ENCODE measurements around the gene CFAP65. TPM values are rescaled to one million over a fixed set of nuclear protein-coding genes. Genes with fewer than 3 reads are reported as not detected.

Gene CFAP65
- total RNA-seq, 1 experiment from 2014 or later, result 0.34 TPM

DNA sequence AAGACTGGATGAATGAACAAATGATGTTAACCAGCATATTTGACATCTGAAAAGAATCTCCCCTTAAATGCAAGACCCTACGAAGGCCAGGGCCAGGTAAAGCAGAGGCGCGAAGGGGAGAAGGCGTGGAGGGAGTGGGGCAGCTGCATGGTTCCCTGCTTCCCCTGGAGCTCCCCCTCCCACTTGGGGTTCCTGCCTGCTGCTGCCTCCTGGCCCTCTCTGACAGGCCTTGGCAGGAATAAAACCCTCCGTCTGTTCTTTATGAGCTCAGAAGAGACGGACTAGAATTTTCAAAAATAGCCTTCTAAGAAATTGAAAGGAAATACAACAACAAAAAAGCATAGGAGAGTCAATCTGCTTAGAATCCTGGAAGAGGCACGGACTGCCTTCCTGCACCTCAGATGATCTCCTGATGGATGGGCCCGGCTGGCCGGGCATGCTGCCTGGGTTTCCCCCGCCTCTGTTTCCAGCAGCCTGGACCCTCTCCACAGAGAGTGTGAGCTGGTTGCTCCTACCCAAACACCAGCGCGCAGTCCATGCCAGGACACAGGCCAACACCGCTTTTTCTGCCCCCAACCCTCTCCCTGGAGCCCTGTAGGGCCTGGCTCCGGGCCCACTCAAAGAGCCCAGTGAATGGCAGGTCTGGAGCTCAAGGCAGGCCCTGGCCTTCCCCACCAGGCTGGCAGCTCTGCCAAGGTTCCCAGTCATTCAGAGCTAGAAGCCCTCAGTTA is 23.9 kb downstream of the CFAP65 start:
- no peaks in the 10 kb centered on the region for H3K9me3 Mint-ChIP-seq (ENCODE audit: unreplicated experiment)
- no peaks in the 10 kb centered on the region for H3K4me1 ChIP-seq
- H3K4me3 Mint-ChIP-seq (ENCODE audit: unreplicated experiment), result no peak overlapping the region
- no TSS peak for BruUV-seq (replicated peaks)
- no peaks in the 10 kb centered on the region for H3K36me3 Mint-ChIP-seq (ENCODE audit: insufficient read depth, unreplicated experiment)
- DNase-seq, result no peak
- intact Hi-C loops (cut with micrococcal nuclease; ENCODE audit: unreplicated experiment), result no loop called here
- H3K27me3 ChIP-seq (replicated peaks; ENCODE audit: control insufficient read depth, insufficient read depth, low read length), result no peaks in the 10 kb centered on the region
- peaks cover 5% of the 10 kb centered on the region for H3K27me3 Mint-ChIP-seq (ENCODE audit: insufficient read depth, unreplicated experiment)
- ChIA-PET CTCF (interaction anchor here (0.6 kb wide), 1 partner anchor 351 kb away, joined by 3 read pairs; no protein-coding TSS in a partner anchor), POLR2A (no interaction called here)
- no peaks in the 10 kb centered on the region for H3K9me3 ChIP-seq
- no peak for TF ChIP-seq CTCF (IDR thresholded peaks at IDR 0.05; ENCODE audit: insufficient read depth in 1 of 2, low read depth in 1 of 2, low read length in 1 of 2, severe bottlenecking in 1 of 2, unreplicated experiment in 1 of 2)
- no peak overlapping the region for H3K4me3 ChIP-seq (ENCODE audit: low read depth, low read length)
- H3K36me3 ChIP-seq (ENCODE audit: control insufficient read depth, insufficient read depth, low read length), result no peaks in the 10 kb centered on the region
- no peaks in the 10 kb centered on the region for H3K4me1 Mint-ChIP-seq (ENCODE audit: low read depth, unreplicated experiment)
- no peak overlapping the region for H3K27ac Mint-ChIP-seq (ENCODE audit: unreplicated experiment)

- Mint-ChIP-seq H3K27me3 (ENCODE audit: insufficient read depth, unreplicated experiment) (peaks cover 5% of the 10 kb centered on the region), H3K27ac (ENCODE audit: unreplicated experiment) (no peak overlapping the region), H3K9me3 (ENCODE audit: unreplicated experiment) (no peaks in the 10 kb centered on the region), H3K4me3 (ENCODE audit: unreplicated experiment) (no peak overlapping the region), H3K36me3 (ENCODE audit: insufficient read depth, unreplicated experiment) (no peaks in the 10 kb centered on the region), H3K4me1 (ENCODE audit: low read depth, unreplicated experiment) (no peaks in the 10 kb centered on the region)
- POLR2A ChIA-PET, result no interaction called here
- Histone ChIP-seq H3K9me3 (no peaks in the 10 kb centered on the region), H3K27me3 (replicated peaks; ENCODE audit: control insufficient read depth, insufficient read depth, low read length) (no peaks in the 10 kb centered on the region), H3K36me3 (ENCODE audit: control insufficient read depth, insufficient read depth, low read length) (no peaks in the 10 kb centered on the region), H3K4me1 (no peaks in the 10 kb centered on the region), H3K4me3 (ENCODE audit: low read depth, low read length) (no peak overlapping the region)
- no TSS peak for BruUV-seq (replicated peaks)
- CTCF ChIA-PET, result interaction anchor here (2.3 kb wide), 1 partner anchor 13 kb away, joined by 10 read pairs; no protein-coding TSS in a partner anchor
- no peak for DNase-seq
- TF ChIP-seq CTCF (IDR thresholded peaks at IDR 0.05; ENCODE audit: insufficient read depth in 1 of 2, low read depth in 1 of 2, low read length in 1 of 2, severe bottlenecking in 1 of 2, unreplicated experiment in 1 of 2), result no peak
- intact Hi-C loops (cut with micrococcal nuclease; ENCODE audit: unreplicated experiment), result no loop called here
Observed at GRCh38 chr2:219016721-219017120, 24.6 kb downstream of the CFAP65 start.

DNA sequence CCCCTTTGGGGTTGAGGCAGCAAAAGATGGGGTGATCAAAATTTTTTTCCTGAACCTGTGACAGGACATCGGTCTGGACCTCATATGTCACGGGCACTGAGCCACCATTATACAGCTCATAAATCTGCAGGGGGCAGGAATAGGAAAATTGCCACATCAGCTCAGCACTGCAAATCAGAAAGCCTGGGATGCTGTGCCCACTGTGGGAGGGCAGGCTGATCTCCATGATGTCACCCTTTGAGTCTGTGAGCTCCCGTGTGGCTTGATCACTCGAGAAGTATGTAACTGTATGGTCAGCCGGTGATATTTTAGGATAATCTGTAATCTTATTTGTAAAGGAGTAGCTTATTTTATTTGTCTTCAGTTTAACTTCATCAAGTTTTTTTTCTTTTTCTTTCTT is 30.4 kb downstream of the CFAP65 start:
- H3K36me3 ChIP-seq (ENCODE audit: control insufficient read depth, insufficient read depth, low read length), result no peaks in the 10 kb centered on the region
- no peak overlapping the region for H3K4me3 ChIP-seq (ENCODE audit: low read depth, low read length)
- no peaks in the 10 kb centered on the region for H3K9me3 ChIP-seq
- H3K27me3 ChIP-seq (replicated peaks; ENCODE audit: control insufficient read depth, insufficient read depth, low read length), result no peaks in the 10 kb centered on the region
- BruUV-seq (replicated peaks), result no TSS peak
- Mint-ChIP-seq H3K27me3 (ENCODE audit: insufficient read depth, unreplicated experiment) (peaks cover 3% of the 10 kb centered on the region), H3K9me3 (ENCODE audit: unreplicated experiment) (no peaks in the 10 kb centered on the region), H3K4me1 (ENCODE audit: low read depth, unreplicated experiment) (peaks cover 6% of the 10 kb centered on the region), H3K4me3 (ENCODE audit: unreplicated experiment) (no peak overlapping the region), H3K36me3 (ENCODE audit: insufficient read depth, unreplicated experiment) (no peaks in the 10 kb centered on the region), H3K27ac (ENCODE audit: unreplicated experiment) (no peak overlapping the region)
- no peak for TF ChIP-seq CTCF (IDR thresholded peaks at IDR 0.05; ENCODE audit: insufficient read depth in 1 of 2, low read depth in 1 of 2, low read length in 1 of 2, severe bottlenecking in 1 of 2, unreplicated experiment in 1 of 2)
- no peak for DNase-seq
- POLR2A ChIA-PET, result no interaction called here
- peaks cover 12% of the 10 kb centered on the region for H3K4me1 ChIP-seq
- intact Hi-C loops (cut with micrococcal nuclease; ENCODE audit: unreplicated experiment), result no loop called here
- CTCF ChIA-PET, result interaction anchor here (1.1 to 1.4 kb wide), 2 partner anchors 9 to 14 kb away, joined by 10 to 26 read pairs; no protein-coding TSS in a partner anchor
